ENCODE results near the gene FILIP1.

FILIP1 gene

DNA sequence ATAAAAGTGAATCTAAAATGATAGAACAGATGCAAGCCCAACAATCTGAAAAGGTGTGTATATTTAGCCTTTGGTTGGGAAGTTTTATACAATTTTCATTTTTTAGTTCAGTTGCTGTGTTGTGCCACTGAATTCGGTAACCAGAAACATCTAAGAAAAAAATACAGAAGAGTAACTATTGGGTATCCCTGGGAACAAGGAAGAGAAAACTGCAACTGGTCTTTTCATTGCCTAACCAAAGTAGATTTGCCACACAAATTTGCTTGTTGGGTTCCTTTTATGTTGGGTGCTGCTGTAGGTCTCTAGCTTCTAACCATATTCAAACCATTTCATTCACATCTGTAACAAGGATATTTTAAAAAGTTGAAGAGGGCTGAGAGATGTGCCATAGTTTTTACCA, 206.2 kb downstream of the FILIP1 start:
- no peak for DNase-seq

DNA sequence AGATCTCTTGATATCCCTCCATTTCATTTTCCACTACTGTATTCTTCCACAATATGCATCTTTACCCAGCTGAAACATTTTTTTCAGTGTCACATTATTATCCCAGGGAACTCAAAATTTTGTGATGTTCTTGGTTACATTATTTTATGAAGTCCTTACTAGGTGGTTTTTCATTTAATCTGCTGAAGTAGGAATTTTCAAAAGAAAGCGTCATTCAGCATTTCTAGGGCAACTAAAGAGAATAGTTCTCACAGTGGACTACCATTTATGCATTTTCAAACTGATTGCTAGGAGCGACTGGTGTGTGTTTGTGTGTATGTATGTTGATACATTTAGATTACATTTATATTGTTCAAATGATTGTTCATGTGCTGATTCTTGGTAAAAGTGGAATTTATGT, 206.6 kb downstream of the FILIP1 start:
- no peak for DNase-seq

DNA sequence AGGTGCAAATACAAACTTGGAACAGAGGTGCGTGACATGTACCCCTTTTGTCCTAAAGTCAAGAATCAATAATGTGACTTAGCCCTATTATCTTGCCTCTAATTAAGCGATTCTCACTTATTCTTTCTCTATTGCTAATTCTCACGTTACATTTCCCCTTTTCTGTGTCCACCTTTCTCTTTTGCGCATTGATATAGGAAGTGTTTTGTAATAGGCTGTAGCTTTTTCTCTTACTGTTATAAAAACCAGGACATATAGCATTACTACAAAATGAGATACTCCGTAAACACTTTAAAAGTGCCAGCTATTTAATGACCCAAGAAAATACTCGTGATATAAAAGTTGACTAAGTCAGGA, 208.3 kb downstream of the FILIP1 start:
- DNase-seq: peak; percentile 49

DNA sequence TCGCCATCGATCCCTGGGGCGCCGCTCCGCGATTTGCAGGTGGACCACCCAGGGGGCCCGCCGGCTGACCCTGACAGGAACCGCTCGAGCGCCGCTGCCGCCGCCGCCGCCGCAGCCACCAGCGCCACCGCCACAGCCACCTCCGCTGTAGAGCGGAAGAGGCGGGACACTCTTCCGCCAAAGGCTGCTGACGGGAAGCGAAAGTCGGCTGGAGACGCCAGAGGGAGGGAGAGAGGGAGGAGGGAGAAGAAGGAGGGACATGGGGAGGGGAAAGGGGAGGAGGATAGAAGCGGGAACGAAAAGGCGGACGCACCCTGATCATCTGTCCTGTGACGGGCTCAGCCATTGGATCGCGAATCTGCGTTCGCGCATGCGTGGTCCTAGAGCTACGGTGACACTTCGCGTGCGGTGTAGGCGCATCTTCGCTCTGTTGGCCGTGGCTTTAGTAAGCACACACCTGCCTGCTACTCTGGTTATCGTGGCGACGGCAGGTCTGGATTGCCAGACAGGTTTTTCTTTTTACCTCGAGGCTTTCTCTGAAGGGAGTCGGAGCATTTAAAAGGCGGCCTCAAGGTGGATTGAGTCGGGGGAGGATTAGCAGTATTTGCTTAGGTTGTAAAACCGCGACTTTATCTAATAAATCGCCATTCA, 208.8 kb downstream of the FILIP1 start, which contains the start of gene TMEM30A:
TMEM30A (minus strand) TSS at position 161 of the 651 bp plus-strand sequence; CDS start at position 7, 154 bp downstream.
- DNase-seq: peak; percentile 99

DNA sequence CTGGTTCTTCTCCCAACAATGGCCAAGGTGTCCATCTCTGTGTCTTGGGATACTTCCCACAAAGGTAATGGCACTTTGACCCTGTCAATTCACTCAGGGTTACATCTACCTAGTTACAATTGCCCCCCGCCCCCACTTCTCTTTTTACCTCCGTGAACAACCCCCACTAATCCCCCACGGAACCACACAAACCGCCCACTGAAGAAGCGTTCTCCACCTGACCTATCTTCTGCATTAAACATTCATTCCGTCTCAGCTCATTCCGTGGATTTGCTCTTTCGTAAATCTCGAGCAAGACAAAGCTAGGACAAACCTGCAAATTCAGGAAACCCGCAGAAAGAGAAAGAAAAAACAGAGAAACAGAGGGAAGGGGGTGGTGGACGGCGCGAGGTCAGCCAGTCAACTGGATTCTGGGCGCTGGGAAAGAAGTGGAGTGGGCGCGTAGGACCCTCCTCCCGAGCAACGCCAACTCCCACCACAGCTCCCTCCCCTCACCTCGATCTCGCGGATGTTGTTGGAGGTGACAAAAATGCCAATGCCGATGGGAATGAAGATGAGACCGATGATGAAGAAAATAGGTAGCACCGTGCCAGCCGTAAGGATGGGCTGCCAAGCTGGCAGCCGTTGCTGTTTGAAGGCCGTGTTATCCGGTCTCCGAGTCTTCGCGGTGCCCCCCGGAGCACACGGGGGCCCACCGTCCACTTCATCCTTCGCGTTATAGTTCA, 209.5 kb downstream of the FILIP1 start:
- no peak for DNase-seq

DNA sequence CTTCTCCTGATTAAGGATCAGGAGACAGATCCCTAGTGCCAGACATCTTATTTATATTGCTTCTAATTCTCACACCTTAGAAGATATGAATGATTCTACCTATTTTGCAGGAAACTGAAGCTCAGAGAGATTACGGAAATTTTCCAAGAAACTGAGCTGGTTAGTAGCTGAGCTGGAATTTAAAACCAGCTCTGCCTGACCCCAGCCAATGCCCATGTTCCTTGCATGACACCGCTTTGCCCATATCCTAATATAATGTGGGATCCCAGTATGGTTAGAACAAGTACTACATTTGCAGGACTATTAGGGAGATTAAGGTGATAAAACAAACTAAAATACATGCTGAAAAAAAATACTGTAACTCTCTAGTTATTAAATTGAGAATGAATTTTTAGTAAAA, 210.9 kb downstream of the FILIP1 start:
- DNase-seq: no peak

DNA sequence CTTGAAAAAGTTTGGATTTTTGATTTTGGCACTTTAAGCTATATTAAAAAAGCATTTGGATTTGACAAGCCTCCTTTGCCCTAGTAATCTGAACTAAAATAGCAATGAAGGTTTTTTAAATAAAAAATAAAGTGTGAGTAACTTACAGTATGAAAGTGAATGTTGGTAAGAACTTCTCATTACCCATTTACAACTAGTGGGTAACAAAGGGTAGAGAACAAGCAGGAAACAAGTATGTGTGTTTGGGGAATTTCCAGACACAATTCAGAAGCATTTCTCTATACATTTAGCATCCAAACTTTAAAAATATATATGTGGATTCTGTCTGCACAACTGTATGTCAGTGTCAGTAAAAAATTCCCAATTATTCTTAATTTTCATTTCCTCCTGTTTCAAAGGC, 211.9 kb downstream of the FILIP1 start:
- DNase-seq: no peak

DNA sequence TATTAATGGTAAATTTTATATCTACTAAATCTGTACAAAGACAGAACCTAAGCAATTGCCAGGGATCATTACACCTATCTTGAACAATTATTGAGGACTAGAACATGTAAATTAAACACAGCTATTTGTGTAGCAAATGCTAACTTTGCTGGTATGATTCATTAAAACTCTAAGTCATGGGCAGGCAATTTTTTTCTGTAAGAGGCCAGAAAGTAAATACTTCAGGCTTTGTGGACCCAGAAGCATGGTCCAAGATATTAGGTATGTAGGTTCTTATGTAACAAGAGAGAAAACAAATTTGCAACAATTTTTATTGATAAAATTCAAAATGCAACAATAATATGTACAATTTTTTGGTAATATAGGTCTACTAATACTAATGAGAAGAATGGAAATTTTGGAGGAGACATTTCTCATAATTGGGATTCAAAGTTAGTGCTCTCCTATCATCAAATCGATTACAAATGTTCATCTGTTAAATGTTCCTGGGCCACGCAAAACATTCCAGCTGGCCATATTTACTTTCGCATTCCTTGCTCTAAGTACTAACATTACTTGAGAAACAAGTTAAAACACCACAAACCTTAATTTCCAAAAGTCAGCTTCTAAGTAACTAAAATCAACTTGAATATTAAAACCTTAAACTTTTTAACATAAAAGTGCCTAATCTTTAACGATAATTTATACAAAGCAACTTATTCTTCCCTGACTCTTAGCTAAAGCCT, 213.3 kb downstream of the FILIP1 start:
- DNase-seq: no peak

DNA sequence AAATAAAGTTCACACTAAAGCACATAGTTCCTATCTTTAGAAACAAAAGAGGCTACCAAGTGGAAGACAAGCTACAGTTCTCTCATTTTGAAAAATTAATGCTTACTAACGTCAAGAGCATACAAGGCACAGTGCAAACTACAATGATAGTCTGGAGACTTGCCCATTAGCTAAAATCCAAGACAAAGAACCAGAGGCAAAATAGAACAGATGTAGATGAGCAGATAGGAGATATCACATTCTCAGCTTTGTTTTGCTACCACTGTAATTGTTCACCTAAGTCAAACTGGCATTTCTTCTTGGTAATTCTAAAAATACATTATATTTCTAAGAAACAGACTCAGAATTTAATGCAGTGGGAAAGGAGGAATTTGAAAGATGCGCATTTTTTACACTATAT, 214.2 kb downstream of the FILIP1 start:
- no peak for DNase-seq

DNA sequence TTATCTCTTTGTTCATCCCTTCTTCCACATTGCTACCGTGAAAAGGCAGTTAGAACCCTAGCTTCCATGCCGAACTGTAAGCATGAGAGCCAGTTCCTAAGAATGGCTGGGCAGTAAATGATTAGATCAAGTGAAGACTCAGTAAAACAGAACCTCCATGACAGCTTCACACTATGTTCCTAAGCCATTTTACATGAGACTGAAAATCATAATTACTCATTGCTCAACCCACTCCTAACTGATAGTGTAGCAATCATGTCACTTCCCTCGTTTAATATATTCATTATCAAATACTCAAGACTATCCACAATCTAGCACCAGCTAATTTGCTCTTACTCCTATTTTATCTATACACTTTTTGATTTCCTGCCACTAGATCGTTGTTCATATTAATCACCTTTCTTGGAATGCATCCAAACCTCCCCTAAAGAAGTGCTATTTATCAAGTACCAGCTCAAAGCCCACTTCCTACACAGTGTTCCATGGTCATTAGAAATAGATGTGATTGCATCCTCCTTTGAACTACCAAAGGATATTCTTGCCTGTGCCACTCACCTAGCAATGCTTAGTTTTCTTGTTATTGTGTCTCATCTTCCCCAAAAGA, 215.0 kb downstream of the FILIP1 start:
- DNase-seq: no peak

DNA sequence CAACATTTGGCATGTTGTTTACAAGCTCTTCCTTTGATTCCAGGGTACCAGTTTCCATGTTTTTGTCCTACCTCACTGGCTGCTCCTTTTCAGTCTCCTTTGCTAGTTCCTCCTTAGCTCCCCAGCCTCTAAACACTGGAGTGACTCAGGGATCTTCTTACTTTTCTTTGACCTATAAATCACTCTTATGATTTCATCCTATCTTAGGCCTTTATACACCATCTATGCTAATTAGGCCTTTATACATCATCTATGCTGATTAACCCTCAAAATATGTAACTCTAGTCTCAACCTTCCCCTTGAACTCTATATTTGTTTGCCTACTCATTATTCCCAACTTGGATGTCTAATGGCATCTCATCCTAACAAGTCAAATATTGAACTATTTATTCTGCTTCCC, 218.5 kb downstream of the FILIP1 start:
- DNase-seq: no peak

DNA sequence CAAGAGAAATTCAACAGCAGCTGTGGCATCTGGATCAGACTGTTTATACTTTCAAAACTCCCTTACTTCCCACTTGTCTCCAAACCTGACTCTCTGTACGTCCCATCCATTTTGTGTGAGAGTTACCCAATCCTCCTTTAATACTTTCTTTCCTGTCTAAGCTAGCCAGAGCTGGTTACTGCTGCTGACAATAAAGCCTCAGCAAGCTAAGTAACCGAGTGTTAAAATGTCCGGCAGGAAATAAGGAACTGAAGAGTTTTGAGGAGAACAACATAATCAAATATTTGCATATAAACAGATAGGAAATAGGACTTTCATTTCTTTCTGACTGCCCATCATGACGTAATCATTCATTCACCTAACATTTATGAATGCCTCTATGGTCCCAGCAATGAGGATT, 220.6 kb downstream of the FILIP1 start:
- no peak for DNase-seq

DNA sequence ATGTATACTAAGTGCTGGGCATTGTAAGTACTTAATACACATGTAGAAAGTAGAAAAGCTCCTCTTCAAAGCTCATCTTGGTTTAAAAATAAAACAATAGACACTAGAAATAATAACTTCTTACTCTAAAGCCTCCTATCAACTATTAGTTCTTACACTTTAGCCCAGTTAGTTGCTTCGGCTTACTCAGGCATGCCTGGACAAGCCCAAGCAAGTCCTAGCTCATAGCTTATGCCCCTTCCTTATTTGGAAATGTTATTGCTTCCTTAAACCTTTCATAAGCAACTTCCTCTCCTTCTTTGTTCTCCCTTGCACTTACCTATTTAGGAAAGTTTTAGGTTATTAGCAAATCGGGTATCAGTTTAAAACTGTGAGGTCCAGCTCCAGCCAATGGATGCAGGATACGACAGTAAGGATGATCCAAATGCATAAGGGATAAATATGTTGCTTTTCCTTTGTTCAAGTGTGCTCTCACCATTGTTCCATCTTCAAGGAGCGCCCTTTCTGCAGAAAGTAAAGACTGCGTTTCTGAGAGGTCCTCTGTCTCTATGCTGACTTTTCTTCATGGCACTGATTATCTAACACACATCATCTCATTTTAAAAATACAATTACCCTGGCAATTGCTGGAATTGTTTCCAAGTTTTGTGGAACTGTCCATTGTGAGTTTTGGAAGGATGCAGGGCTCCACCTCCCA, 221.3 kb downstream of the FILIP1 start:
- no peak for DNase-seq

DNA sequence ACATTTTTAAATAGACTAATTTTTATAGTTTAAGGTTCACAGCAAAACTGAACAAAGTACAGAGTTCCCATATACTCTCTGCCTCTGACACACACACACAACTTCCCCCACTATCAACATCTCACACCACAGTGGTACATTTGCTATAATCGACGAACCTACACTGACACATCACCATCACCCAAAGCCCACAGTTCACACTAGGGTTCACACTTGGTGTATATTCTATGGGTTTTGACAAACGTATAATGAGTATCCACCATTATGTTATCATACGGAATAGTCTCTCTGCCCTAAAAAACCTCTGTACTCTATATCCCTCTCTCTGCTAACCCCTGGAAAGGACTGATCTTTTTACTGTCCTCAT, 224.6 kb downstream of the FILIP1 start:
- DNase-seq: no peak

DNA sequence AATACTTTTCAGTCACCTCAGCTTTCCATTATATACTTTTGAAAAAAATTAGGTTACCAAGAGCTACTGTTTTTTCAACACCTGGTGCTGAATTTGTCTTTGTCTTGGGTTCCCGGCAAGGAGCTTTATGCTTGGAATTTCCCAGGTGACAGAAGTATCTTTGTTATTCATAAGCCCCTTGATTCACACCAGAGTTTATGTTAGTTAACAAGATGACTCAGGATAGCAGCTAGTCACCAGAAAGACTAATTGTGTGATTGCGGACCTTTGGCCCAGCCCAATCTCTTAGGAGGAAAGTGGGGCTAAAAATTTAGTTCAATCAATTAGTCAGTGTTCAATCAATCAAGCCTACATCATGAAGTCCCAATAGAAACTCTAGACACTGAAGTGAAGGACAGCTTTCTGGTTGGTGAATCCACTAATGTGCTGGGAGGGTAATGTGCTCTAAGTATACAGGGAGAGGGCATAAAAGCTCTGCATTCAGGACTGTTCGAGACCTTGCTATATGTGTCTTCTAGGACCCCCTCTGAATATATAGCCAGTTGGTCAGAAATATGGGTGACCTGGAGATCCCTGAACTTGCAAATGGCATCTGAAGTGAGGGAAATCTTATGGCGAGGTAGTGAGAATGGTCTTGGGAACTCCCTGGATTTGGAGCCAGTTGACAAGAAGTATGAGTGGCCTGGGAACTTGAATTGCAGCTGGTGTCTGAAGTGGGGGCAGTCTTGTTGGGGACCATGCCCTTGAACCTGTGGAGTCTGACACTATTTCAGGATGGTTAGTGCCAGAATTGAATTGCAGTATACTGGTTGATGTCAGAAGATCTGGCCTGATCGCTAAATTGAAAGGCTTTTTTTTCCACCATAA, 225.2 kb downstream of the FILIP1 start:
- no peak for DNase-seq

DNA sequence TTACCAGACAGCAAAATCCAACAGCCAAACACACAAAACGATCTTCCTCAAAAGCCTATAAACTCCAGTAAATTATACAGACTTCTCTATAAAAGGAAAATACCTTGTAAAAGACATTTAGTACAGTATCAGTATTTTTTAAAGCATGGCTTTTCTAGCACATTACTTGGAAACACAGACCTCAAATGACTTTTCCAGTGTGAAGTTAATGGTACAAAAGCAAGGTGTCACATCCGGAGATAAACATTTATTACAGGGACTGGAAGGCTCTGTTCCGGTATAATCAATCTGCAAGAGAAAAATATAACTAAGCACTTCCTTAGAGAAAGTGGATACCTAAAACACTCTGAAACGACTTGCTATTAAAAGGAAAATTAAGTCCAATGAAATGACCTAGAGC, 226.1 kb downstream of the FILIP1 start:
- no peak for DNase-seq

DNA sequence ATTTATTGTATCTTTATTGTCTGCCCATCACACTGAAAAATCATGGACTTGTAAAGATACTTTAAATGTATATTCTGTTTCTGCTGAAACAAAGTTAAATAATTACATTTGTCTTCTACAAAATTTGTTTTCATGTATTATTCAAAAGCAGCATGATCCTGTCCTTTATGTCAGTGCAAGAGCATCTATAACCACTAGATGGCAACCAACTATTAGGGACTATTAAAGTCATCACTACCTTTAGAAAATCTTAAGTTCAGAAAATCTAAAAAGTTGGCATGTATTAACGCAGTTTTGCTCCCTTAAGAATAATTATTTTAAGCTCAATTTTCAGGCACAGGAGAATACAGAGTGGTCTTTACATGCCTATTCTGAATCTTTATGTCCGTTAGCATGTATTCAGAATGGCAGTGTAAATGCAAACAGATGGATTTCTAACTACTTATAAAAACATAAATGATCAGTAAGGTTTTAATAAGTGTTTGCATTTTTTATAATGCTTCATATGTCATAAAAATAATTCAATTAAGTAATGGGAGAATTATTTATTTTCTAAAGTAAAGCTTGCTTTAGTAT, 226.8 kb downstream of the FILIP1 start:
- peak; percentile 67 for DNase-seq

DNA sequence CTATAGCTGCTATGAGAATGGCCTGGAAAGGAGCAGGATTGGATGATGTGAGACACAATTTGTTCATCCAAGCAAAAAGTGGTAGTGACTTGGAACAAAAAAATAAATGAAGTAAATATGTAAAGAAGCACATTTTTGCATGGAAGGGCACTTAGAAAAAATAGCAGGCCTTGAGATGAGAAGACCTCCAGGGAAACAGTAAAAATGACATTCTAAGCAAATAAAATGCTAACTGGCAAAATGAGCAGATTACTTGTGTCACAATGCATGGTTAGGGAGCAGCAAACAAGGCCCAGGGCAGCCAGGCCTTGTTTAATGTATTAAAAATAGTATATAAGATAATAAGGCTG, 230.2 kb downstream of the FILIP1 start:
- DNase-seq: no peak

DNA sequence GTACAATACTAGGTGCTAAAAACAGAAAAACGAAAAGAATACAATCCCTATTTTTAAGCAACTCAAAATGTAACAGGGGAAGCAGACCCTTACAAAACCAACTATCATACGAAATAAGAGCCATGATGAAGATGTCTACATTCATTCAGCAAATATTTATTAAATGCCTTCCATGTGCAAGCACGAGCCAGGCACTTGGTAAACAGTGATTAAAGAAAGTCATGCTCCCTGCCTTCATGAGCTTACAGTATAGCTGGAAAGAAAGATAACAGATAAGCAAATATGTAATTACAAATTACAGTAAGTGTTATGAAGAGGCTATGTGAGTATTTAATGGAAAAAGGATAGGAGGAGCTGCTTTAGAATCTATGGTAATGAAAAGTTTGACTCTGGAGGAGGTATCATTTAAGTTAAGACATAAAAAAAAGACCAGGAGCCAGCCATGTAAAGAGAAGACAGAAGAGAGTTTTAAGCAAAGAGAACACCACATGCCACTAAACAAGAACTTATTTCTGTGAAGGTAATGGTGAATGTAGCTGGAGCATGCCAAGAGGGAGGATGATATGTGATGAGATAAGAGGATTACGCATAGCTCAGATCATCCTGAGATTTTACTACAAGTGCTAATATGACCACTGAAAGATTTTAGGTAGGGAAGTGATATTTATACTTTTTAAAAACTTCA, 230.7 kb downstream of the FILIP1 start:
- no peak for DNase-seq

DNA sequence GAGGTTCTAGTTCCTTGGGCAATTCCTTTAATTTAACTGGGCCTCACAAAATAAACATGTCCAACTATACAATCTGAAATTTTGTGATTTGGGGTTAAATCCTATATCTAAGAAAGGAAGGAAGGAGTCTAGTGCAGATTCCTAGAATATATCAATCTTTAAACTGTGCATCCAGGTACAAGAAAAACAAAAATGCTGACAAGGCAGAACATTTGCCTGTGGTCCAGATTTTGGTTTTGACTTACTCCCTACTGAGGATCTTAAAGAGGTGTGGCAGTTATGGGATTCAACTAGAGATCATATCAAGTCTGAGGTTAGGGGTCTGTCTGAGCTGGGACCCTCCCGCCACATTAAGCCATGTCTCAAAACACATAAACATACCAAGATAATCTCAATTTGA, 232.3 kb downstream of the FILIP1 start:
- no peak for DNase-seq
